Measurements from ENCODE around the gene PPFIA4. TPM values are rescaled to one million over a fixed set of nuclear protein-coding genes. Genes with fewer than 3 reads are reported as not detected.

PPFIA4 gene
- total RNA-seq, 6 experiments from 2014 or later = 0.37 to 1.3 (median 0.58) TPM

GRCh38 chr1:203095061-203095690, 68.9 kb downstream of the PPFIA4 start:
- no peak for TF ChIP-seq CTCF (IDR thresholded peaks at IDR 0.05)
- Mint-ChIP-seq H3K36me3 (ENCODE audit: low read depth) (peaks cover 13% of the 10 kb centered on the region; the same call in 1 of the 2 replicates), H3K27ac (no peak overlapping the region), H3K9me3 (peaks cover 16% of the 10 kb centered on the region), H3K4me3 (no peak overlapping the region), H3K4me1 (ENCODE audit: low read depth) (no peaks in the 10 kb centered on the region; the same call in 1 of the 2 replicates), H3K27me3 (ENCODE audit: insufficient read depth) (peaks cover 38% of the 10 kb centered on the region)
- no peak for DNase-seq

GRCh38 chr1:203096566-203096965, 70.3 kb downstream of the PPFIA4 start:
- no peak for DNase-seq
- Mint-ChIP-seq H3K4me1 (ENCODE audit: low read depth) (no peaks in the 10 kb centered on the region), H3K4me3 (no peak overlapping the region), H3K36me3 (ENCODE audit: low read depth) (peaks cover 13% of the 10 kb centered on the region; the same call in 1 of the 2 replicates), H3K27ac (no peak overlapping the region), H3K9me3 (peaks cover 16% of the 10 kb centered on the region), H3K27me3 (ENCODE audit: insufficient read depth) (peaks cover 39% of the 10 kb centered on the region)
- no peak for TF ChIP-seq CTCF (IDR thresholded peaks at IDR 0.05)

- Mint-ChIP-seq H3K36me3 (ENCODE audit: low read depth) (peaks cover 13% of the 10 kb centered on the region; the same call in 1 of the 2 replicates), H3K9me3 (peaks cover 16% of the 10 kb centered on the region), H3K4me3 (no peak overlapping the region), H3K4me1 (ENCODE audit: low read depth) (no peaks in the 10 kb centered on the region), H3K27ac (no peak overlapping the region), H3K27me3 (ENCODE audit: insufficient read depth) (peaks cover 38% of the 10 kb centered on the region)
- TF ChIP-seq CTCF (IDR thresholded peaks at IDR 0.05) = no peak
- DNase-seq = no peak
Measured at GRCh38 chr1:203097001-203097400, 70.7 kb downstream of the PPFIA4 start.

- no peak for DNase-seq
- H3K4me3 Mint-ChIP-seq = no peak overlapping the region
- no peak for TF ChIP-seq CTCF (IDR thresholded peaks at IDR 0.05)
Measured at GRCh38 chr1:203098445-203098844, 72.2 kb downstream of the PPFIA4 start.

GRCh38 chr1:203098914-203099520, 72.7 kb downstream of the PPFIA4 start:
- no peaks in the 10 kb centered on the region for H3K4me1 Mint-ChIP-seq (ENCODE audit: low read depth)
- peaks cover 16% of the 10 kb centered on the region for H3K9me3 Mint-ChIP-seq
- TF ChIP-seq CTCF (IDR thresholded peaks at IDR 0.05) = no peak
- H3K27ac Mint-ChIP-seq = no peak overlapping the region
- H3K4me3 Mint-ChIP-seq = no peak overlapping the region
- peaks cover 13% of the 10 kb centered on the region; the same call in 1 of the 2 replicates for H3K36me3 Mint-ChIP-seq (ENCODE audit: low read depth)
- no peak for DNase-seq
- H3K27me3 Mint-ChIP-seq (ENCODE audit: insufficient read depth) = peaks cover 31% of the 10 kb centered on the region

More at GRCh38 chr1:203098445-203098844, 72.2 kb downstream of the PPFIA4 start:
- Mint-ChIP-seq H3K9me3 (peaks cover 16% of the 10 kb centered on the region), H3K36me3 (ENCODE audit: low read depth) (peaks cover 13% of the 10 kb centered on the region; the same call in 1 of the 2 replicates), H3K27ac (no peak overlapping the region), H3K4me1 (ENCODE audit: low read depth) (no peaks in the 10 kb centered on the region), H3K27me3 (ENCODE audit: insufficient read depth) (peaks cover 29% of the 10 kb centered on the region)

Data from HFFc6 (cell line).